ENCODE results near the gene SDF4.

SDF4 gene

GRCh38 chr1:1239227-1239613 is 7.4 kb upstream of the SDF4 start (continued):
- TF ChIP-seq ZNF404 (tag by site-specific recombination; IDR thresholded peaks at IDR 0.05): no peak
- TF ChIP-seq ZNF830 (tag by site-specific recombination; IDR thresholded peaks at IDR 0.05; ENCODE audit: low read depth): no peak

DNA sequence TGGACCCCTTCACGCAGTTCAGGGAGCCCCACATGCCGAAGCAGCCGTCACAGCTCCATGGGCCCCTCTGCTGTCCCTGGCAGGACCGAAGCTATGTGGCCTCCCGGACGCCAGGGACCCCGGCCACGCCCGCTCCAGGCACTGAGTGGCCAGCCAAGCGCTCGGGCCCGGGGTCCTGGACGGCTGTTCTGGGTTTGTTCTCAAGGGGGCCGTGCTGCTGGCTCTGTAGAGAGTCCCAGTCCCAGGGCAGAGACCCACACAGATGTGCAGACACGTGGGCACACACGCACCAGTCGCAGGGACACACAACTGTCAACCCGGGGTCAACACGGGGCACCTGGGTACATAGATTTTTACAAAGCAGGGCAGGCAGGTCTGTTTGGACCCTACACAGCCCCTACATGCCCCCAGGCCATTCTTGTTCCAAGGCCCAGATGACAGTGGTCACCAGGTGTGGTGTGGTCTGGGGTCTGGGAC is 6.9 kb upstream of the SDF4 start:
- TF ChIP-seq, protein P1, sequence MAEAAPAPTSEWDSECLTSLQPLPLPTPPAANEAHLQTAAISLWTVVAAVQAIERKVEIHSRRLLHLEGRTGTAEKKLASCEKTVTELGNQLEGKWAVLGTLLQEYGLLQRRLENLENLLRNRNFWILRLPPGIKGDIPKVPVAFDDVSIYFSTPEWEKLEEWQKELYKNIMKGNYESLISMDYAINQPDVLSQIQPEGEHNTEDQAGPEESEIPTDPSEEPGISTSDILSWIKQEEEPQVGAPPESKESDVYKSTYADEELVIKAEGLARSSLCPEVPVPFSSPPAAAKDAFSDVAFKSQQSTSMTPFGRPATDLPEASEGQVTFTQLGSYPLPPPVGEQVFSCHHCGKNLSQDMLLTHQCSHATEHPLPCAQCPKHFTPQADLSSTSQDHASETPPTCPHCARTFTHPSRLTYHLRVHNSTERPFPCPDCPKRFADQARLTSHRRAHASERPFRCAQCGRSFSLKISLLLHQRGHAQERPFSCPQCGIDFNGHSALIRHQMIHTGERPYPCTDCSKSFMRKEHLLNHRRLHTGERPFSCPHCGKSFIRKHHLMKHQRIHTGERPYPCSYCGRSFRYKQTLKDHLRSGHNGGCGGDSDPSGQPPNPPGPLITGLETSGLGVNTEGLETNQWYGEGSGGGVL (tag by site-specific recombination; IDR thresholded peaks at IDR 0.05): no peak
- no peak for TF ChIP-seq ZNF777 (tag by site-specific recombination; IDR thresholded peaks at IDR 0.05; ENCODE audit: borderline replicate concordance)
- TF ChIP-seq BCL6B (tag by site-specific recombination; IDR thresholded peaks at IDR 0.05): no peak
- TF ChIP-seq ZSCAN5A (tag by site-specific recombination; IDR thresholded peaks at IDR 0.05): no peak
- no peak for TF ChIP-seq ZNF140 (tag by site-specific recombination; IDR thresholded peaks at IDR 0.05)
- TF ChIP-seq, protein P2, sequence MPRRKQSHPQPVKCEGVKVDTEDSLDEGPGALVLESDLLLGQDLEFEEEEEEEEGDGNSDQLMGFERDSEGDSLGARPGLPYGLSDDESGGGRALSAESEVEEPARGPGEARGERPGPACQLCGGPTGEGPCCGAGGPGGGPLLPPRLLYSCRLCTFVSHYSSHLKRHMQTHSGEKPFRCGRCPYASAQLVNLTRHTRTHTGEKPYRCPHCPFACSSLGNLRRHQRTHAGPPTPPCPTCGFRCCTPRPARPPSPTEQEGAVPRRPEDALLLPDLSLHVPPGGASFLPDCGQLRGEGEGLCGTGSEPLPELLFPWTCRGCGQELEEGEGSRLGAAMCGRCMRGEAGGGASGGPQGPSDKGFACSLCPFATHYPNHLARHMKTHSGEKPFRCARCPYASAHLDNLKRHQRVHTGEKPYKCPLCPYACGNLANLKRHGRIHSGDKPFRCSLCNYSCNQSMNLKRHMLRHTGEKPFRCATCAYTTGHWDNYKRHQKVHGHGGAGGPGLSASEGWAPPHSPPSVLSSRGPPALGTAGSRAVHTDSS (tag by site-specific recombination; IDR thresholded peaks at IDR 0.05): no peak
- TF ChIP-seq ZNF645 (tag by site-specific recombination; IDR thresholded peaks at IDR 0.05): no peak
- no peak for TF ChIP-seq ZNF112 (tag by site-specific recombination; IDR thresholded peaks at IDR 0.05)
- TF ChIP-seq ZNF707 (tag by site-specific recombination; IDR thresholded peaks at IDR 0.05): no peak
- TF ChIP-seq SCRT2 (tag by site-specific recombination; IDR thresholded peaks at IDR 0.05): no peak
- no peak for TF ChIP-seq SP7 (tag by site-specific recombination; IDR thresholded peaks at IDR 0.05)
- no peak for TF ChIP-seq ZXDB (tag by site-specific recombination; IDR thresholded peaks at IDR 0.05)
- no peak for TF ChIP-seq ZFP41 (tag by site-specific recombination; IDR thresholded peaks at IDR 0.05; ENCODE audit: borderline replicate concordance)
- TF ChIP-seq ZNF404 (tag by site-specific recombination; IDR thresholded peaks at IDR 0.05): no peak
- no peak for TF ChIP-seq ZNF610 (tag by site-specific recombination; IDR thresholded peaks at IDR 0.05; ENCODE audit: borderline replicate concordance)
- TF ChIP-seq, protein P3, sequence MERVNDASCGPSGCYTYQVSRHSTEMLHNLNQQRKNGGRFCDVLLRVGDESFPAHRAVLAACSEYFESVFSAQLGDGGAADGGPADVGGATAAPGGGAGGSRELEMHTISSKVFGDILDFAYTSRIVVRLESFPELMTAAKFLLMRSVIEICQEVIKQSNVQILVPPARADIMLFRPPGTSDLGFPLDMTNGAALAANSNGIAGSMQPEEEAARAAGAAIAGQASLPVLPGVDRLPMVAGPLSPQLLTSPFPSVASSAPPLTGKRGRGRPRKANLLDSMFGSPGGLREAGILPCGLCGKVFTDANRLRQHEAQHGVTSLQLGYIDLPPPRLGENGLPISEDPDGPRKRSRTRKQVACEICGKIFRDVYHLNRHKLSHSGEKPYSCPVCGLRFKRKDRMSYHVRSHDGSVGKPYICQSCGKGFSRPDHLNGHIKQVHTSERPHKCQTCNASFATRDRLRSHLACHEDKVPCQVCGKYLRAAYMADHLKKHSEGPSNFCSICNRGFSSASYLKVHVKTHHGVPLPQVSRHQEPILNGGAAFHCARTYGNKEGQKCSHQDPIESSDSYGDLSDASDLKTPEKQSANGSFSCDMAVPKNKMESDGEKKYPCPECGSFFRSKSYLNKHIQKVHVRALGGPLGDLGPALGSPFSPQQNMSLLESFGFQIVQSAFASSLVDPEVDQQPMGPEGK (tag by site-specific recombination; IDR thresholded peaks at IDR 0.05): no peak
- TF ChIP-seq ZNF239 (tag by site-specific recombination; IDR thresholded peaks at IDR 0.05): no peak
- no peaks in the 10 kb centered on the region for H3K9me3 ChIP-seq (ENCODE audit: control insufficient read depth, insufficient read depth, low read depth, low read length)
- H3K36me3 ChIP-seq (ENCODE audit: control insufficient read depth in 2 of 2, insufficient read depth in 1 of 2, low read length in 2 of 2): peaks cover 0 to 10% of the 10 kb centered on the region in 2 experiments; a peak in 1 of 3 replicates
- H3K4me3 ChIP-seq (ENCODE audit: low read depth, low read length): no peak overlapping the region
- ChIA-PET POLR2A (interaction anchor here (0.5 to 1.5 kb wide), 4 partner anchors 12 to 116 kb away, joined by 3 to 6 read pairs (median 4); no protein-coding TSS in a partner anchor), CTCF (interaction anchor here (1.2 to 3.2 kb wide), 2 partner anchors 117 to 254 kb away, joined by 3 to 13 read pairs; no protein-coding TSS in a partner anchor)
- H3K27ac ChIP-seq (ENCODE audit: extremely low read depth, low read depth, low read length): no peak overlapping the region
- H3K4me1 ChIP-seq (ENCODE audit: control insufficient read depth, insufficient read depth, low read length): no peaks in the 10 kb centered on the region
